HepG2 (cell line): ENCODE data around the gene PSD4. TPM values are rescaled to one million over a fixed set of nuclear protein-coding genes. Genes with fewer than 3 reads are reported as not detected.
A peak's percentile ranks its signal among the peaks of the same experiment; 100 is the strongest.

Experiments
- FOSL2 ChIP-seq: sonication (generic); formaldehyde crosslinking; IDR thresholded peaks from 2 replicates; pipeline ENCODE4 v1.4.0; 2020; ENCODE audit warnings: missing genetic modification reagents
- GPN1 ChIP-seq: sonication (generic); formaldehyde crosslinking; IDR thresholded peaks from 2 replicates; pipeline ENCODE4 v1.5.1; 2020; ENCODE audit warnings: missing genetic modification reagents, borderline replicate concordance
- HDAC2 ChIP-seq: sonication (generic); formaldehyde crosslinking; IDR thresholded peaks from 2 replicates; pipeline ENCODE4 v1.4.0; 2020; ENCODE audit warnings: missing genetic modification reagents
- HNRNPH1 ChIP-seq: fragments of 200-400 bp; formaldehyde crosslinking; optimal IDR thresholded peaks from 2 replicates; pipeline ENCODE3; 2017; ENCODE audit warnings: mild to moderate bottlenecking, low read depth, low read length
- KDM5A ChIP-seq: fragments of 200-600 bp; sonication (generic); IDR thresholded peaks from 2 replicates; pipeline ENCODE4 v1.7.0; 2018; ENCODE audit warnings: antibody characterized with exemption, mild to moderate bottlenecking, low read length, borderline replicate concordance
- KDM5B ChIP-seq: sonication (generic); formaldehyde crosslinking; IDR thresholded peaks from 2 replicates; pipeline ENCODE4 v1.4.0; 2020; ENCODE audit warnings: missing genetic modification reagents, mild to moderate bottlenecking, borderline replicate concordance
- RFX5 ChIP-seq: IDR thresholded peaks from 2 replicates; pipeline ENCODE4 v1.6.1; 2011; ENCODE audit warnings: low read depth, low read length, improper control_type of control experiment
- SIX1 ChIP-seq: sonication (generic); formaldehyde crosslinking; IDR thresholded peaks from 2 replicates; pipeline ENCODE4 v1.4.0; 2020; ENCODE audit warnings: missing genetic modification reagents, borderline replicate concordance
- ZBTB21 ChIP-seq: sonication (generic); formaldehyde crosslinking; IDR thresholded peaks from 2 replicates; pipeline ENCODE4 v1.4.0; 2020; ENCODE audit warnings: missing genetic modification reagents
- ZNF282 ChIP-seq: fragments of 450-650 bp; IDR thresholded peaks from 2 replicates; pipeline ENCODE4 v1.6.1; 2018; ENCODE audit not compliant: partially characterized antibody
- ZNF3 ChIP-seq: IDR thresholded peaks from 2 replicates; pipeline ENCODE4 v1.7.0; 2017; ENCODE audit warnings: inconsistent platforms
- ZNF333 ChIP-seq: sonication (generic); formaldehyde crosslinking; IDR thresholded peaks from 2 replicates; pipeline ENCODE4 v1.4.0; 2020; ENCODE audit warnings: mild to moderate bottlenecking, missing genetic modification reagents, borderline replicate concordance
- ZNF484 ChIP-seq: sonication (generic); formaldehyde crosslinking; IDR thresholded peaks from 2 replicates; pipeline ENCODE4 v1.5.1; 2020; ENCODE audit warnings: mild to moderate bottlenecking, low read depth, missing genetic modification reagents, borderline replicate concordance
- ZNF788 ChIP-seq: sonication (generic); formaldehyde crosslinking; IDR thresholded peaks from 2 replicates; pipeline ENCODE4 v1.5.0; 2020; ENCODE audit warnings: mild to moderate bottlenecking, missing genetic modification reagents, borderline replicate concordance
- ZNF839 ChIP-seq: sonication (generic); formaldehyde crosslinking; IDR thresholded peaks from 2 replicates; pipeline ENCODE4 v1.4.0; 2020; ENCODE audit warnings: missing genetic modification reagents, mild to moderate bottlenecking, borderline replicate concordance
- ZSCAN22 ChIP-seq: sonication (generic); formaldehyde crosslinking; IDR thresholded peaks from 2 replicates; pipeline ENCODE4 v1.4.0; 2020; ENCODE audit warnings: mild to moderate bottlenecking, missing genetic modification reagents
- polyA plus RNA-seq, 8 experiments: library from polyadenylated mRNA; depleted of rRNA in 3 of 8; stranded (reverse) in 7 of 8; unstranded in 1 of 8; fragments of >200 nt; fragmentation: Illumina TruSeq in 4 of 8; extraction: Trizol in 4 of 8; gene quantifications; 2 replicates each; pipeline versions ENCODE4 v1.2.1 to v1.2.3, GENCODE V29; 2011 to 2016; ENCODE audit warnings: low read depth in 4 of 8, missing spikeins in 1 of 8, mixed read lengths in 1 of 8; ENCODE audit not compliant: insufficient read depth in 1 of 8
- total RNA-seq, 5 experiments: library from RNA; depleted of rRNA; stranded (reverse); fragments of >200 nt; fragmentation: Illumina TruSeq; extraction: Trizol; gene quantifications; 2 replicates each; pipeline ENCODE4 v1.2.3, GENCODE V29; 2016; ENCODE audit warnings: low read depth in 1 of 5
- TF ChIP-seq, protein P1 (sequence below): sonication (generic); formaldehyde crosslinking; IDR thresholded peaks from 2 replicates; pipeline ENCODE4 v1.4.0; 2020; ENCODE audit warnings: missing genetic modification reagents
- TF ChIP-seq, protein P2 (sequence below): sonication (generic); formaldehyde crosslinking; IDR thresholded peaks from 2 replicates; pipeline ENCODE4 v1.5.1; 2020; ENCODE audit warnings: mild to moderate bottlenecking, moderate library complexity, missing genetic modification reagents
- TF ChIP-seq, protein P3 (sequence below): sonication (generic); formaldehyde crosslinking; IDR thresholded peaks from 2 replicates; pipeline ENCODE4 v1.4.0; 2020; ENCODE audit warnings: missing genetic modification reagents
- TF ChIP-seq, protein P4 (sequence below): sonication (generic); formaldehyde crosslinking; IDR thresholded peaks from 2 replicates; pipeline ENCODE4 v1.4.0; 2020; ENCODE audit warnings: missing genetic modification reagents
- TF ChIP-seq, protein P5 (sequence below): sonication (generic); formaldehyde crosslinking; IDR thresholded peaks from 2 replicates; pipeline ENCODE4 v1.5.0; 2020; ENCODE audit warnings: mild to moderate bottlenecking, missing genetic modification reagents, moderate library complexity

PSD4 gene
- total and polyA plus RNA-seq, 2 of the 13 experiments (the other 11 are each of a cell fraction or from before 2014, with no cell fraction given): 5.8 to 9.4 TPM

DNA sequence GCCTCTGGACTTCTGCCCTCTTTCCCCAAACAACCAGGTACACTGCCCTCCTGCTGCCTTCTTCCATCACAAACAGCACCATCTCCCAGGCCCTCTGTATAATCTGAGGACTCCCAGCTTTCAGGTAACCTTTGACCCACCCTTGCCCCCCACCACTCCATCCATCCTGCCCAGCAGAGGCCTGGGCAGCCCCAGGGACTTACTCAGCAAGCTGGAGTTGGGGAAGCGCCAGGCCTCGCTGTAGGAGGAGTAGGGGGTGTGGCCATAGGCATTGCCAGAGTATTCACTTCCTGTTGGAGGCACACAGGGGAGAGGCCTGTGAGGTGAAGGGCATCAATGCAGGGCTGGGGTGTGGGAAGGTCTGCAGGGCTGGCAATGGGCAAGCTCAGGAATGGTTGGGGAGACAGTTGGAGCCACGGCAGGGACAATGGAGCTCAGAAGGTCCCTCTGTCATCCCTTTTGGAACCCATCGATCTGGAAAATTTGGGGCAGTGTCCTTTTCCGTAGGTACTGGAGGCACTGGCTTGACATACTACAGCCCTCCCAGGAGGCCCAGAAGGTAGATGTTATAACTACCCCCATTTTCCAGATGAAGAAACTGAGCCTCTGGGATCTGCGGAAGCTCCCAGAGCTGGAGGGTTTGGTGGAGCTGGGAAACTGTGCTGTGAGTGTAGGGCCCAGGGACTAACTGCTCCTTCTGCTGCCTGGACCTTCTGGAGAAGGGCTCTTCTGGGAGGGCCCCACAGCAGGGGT is 46.3 kb downstream of the PSD4 start (continued):
- TF ChIP-seq SIX1: no peak
- TF ChIP-seq, protein P1, sequence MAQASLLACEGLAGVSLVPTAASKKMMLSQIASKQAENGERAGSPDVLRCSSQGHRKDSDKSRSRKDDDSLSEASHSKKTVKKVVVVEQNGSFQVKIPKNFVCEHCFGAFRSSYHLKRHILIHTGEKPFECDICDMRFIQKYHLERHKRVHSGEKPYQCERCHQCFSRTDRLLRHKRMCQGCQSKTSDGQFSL: 0 out of 2 replicates have a peak, but pooled peaks have one; percentile 42
- peak; percentile 69; the same call in 1 of the 2 replicates for TF ChIP-seq FOSL2 (CRISPR knock-in tag)
- TF ChIP-seq ZNF3 (CRISPR knock-in tag): no peak
- TF ChIP-seq ZNF282: no peak
- TF ChIP-seq KDM5A: no peak
- no peak; the same call in 1 of the 2 replicates for TF ChIP-seq ZNF333 (CRISPR knock-in tag)
- TF ChIP-seq, protein P2, sequence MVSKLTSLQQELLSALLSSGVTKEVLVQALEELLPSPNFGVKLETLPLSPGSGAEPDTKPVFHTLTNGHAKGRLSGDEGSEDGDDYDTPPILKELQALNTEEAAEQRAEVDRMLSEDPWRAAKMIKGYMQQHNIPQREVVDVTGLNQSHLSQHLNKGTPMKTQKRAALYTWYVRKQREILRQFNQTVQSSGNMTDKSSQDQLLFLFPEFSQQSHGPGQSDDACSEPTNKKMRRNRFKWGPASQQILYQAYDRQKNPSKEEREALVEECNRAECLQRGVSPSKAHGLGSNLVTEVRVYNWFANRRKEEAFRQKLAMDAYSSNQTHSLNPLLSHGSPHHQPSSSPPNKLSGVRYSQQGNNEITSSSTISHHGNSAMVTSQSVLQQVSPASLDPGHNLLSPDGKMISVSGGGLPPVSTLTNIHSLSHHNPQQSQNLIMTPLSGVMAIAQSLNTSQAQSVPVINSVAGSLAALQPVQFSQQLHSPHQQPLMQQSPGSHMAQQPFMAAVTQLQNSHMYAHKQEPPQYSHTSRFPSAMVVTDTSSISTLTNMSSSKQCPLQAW (CRISPR knock-in tag): peak; percentile 89
- TF ChIP-seq, protein P3, sequence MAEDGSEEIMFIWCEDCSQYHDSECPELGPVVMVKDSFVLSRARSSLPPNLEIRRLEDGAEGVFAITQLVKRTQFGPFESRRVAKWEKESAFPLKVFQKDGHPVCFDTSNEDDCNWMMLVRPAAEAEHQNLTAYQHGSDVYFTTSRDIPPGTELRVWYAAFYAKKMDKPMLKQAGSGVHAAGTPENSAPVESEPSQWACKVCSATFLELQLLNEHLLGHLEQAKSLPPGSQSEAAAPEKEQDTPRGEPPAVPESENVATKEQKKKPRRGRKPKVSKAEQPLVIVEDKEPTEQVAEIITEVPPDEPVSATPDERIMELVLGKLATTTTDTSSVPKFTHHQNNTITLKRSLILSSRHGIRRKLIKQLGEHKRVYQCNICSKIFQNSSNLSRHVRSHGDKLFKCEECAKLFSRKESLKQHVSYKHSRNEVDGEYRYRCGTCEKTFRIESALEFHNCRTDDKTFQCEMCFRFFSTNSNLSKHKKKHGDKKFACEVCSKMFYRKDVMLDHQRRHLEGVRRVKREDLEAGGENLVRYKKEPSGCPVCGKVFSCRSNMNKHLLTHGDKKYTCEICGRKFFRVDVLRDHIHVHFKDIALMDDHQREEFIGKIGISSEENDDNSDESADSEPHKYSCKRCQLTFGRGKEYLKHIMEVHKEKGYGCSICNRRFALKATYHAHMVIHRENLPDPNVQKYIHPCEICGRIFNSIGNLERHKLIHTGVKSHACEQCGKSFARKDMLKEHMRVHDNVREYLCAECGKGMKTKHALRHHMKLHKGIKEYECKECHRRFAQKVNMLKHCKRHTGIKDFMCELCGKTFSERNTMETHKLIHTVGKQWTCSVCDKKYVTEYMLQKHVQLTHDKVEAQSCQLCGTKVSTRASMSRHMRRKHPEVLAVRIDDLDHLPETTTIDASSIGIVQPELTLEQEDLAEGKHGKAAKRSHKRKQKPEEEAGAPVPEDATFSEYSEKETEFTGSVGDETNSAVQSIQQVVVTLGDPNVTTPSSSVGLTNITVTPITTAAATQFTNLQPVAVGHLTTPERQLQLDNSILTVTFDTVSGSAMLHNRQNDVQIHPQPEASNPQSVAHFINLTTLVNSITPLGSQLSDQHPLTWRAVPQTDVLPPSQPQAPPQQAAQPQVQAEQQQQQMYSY (CRISPR knock-in tag): no peak
- no peak for TF ChIP-seq GPN1 (CRISPR knock-in tag)
- no peak for TF ChIP-seq ZSCAN22 (CRISPR knock-in tag)
- TF ChIP-seq ZNF484: no peak
- peak; percentile 20; the same call in 1 of the 2 replicates for TF ChIP-seq HDAC2 (CRISPR knock-in tag)
- no peak for TF ChIP-seq RFX5
- TF ChIP-seq KDM5B (CRISPR knock-in tag): peak; percentile 76; the same call in 1 of the 2 replicates
- TF ChIP-seq, protein P4, sequence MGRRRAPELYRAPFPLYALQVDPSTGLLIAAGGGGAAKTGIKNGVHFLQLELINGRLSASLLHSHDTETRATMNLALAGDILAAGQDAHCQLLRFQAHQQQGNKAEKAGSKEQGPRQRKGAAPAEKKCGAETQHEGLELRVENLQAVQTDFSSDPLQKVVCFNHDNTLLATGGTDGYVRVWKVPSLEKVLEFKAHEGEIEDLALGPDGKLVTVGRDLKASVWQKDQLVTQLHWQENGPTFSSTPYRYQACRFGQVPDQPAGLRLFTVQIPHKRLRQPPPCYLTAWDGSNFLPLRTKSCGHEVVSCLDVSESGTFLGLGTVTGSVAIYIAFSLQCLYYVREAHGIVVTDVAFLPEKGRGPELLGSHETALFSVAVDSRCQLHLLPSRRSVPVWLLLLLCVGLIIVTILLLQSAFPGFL: no peak
- peak; percentile 86; the same call in 1 of the 2 replicates for TF ChIP-seq ZNF788 (CRISPR knock-in tag)
- TF ChIP-seq HNRNPH1: peak; percentile 67
- TF ChIP-seq, protein P5, sequence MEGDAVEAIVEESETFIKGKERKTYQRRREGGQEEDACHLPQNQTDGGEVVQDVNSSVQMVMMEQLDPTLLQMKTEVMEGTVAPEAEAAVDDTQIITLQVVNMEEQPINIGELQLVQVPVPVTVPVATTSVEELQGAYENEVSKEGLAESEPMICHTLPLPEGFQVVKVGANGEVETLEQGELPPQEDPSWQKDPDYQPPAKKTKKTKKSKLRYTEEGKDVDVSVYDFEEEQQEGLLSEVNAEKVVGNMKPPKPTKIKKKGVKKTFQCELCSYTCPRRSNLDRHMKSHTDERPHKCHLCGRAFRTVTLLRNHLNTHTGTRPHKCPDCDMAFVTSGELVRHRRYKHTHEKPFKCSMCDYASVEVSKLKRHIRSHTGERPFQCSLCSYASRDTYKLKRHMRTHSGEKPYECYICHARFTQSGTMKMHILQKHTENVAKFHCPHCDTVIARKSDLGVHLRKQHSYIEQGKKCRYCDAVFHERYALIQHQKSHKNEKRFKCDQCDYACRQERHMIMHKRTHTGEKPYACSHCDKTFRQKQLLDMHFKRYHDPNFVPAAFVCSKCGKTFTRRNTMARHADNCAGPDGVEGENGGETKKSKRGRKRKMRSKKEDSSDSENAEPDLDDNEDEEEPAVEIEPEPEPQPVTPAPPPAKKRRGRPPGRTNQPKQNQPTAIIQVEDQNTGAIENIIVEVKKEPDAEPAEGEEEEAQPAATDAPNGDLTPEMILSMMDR (CRISPR knock-in tag): 0 out of 2 replicates have a peak, but pooled peaks have one; percentile 3
- TF ChIP-seq ZNF839: no peak
- TF ChIP-seq ZBTB21: no peak
